PC-3 (cell line): Measurements from ENCODE around the gene GANC. TPM values are rescaled to one million over a fixed set of nuclear protein-coding genes. Genes with fewer than 3 reads are reported as not detected.

Experiments used
- ATAC-seq: fragments of 200-7000 bp; cut with Tn5 transposase; 2 replicates; pipeline ENCODE4 v1.9.1; 2020; ENCODE audit warnings: mild to moderate bottlenecking, moderate library complexity
- BruUV-seq: library from RNA; stranded (reverse); fragments of 400-500 nt; replicated peaks from 2 replicates; lab custom pipeline; 2021; lab: Mats Ljungman, UMichigan
- CTCF ChIA-PET: fragments of 300-600 bp; sonication (Branson Sonifier 250); formaldehyde crosslinking; loops from one replicate; lab custom pipeline; 2022; ENCODE audit warnings: antibody characterized with exemption; lab: Charles Lee
- POLR2A ChIA-PET: fragments of 300-600 bp; sonication (Branson Sonifier 250); formaldehyde crosslinking; loops from one replicate; lab custom pipeline; 2022; ENCODE audit warnings: antibody characterized with exemption; ENCODE audit not compliant: unreplicated experiment; lab: Charles Lee
- DNase-seq: peaks from one replicate; pipeline ENCODE4 v3.0.0-alpha.2; 2015
- H2AFZ ChIP-seq: fragments of 300-600 bp; sonication (generic); 2 replicates; pipeline ENCODE4 v1.6.0; 2016; ENCODE audit warnings: antibody characterized with exemption, low read length
- H3F3A ChIP-seq: fragments of 300-600 bp; sonication (generic); one replicate; pipeline ENCODE4 v1.6.0; 2017; ENCODE audit warnings: antibody characterized with exemption, low read length, control low read depth, mild to moderate bottlenecking; ENCODE audit not compliant: unreplicated experiment
- H3K27ac ChIP-seq: fragments of 300-600 bp; sonication (generic); 2 replicates; pipeline ENCODE4 v1.5.1; 2016; ENCODE audit warnings: mild to moderate bottlenecking, low read length
- H3K27me3 ChIP-seq: fragments of 300-600 bp; sonication (generic); 2 replicates; pipeline ENCODE4 v1.6.1; 2016; ENCODE audit warnings: low read length, mixed read lengths
- H3K36me3 ChIP-seq: fragments of 300-600 bp; sonication (generic); 2 replicates; pipeline ENCODE4 v1.6.1; 2016; ENCODE audit warnings: low read depth, mixed run types, low read length, mixed read lengths
- H3K4me1 ChIP-seq: fragments of 300-600 bp; sonication (generic); 2 replicates; pipeline ENCODE4 v1.5.1; 2016; ENCODE audit warnings: low read length; ENCODE audit not compliant: insufficient read depth
- H3K4me2 ChIP-seq: fragments of 300-600 bp; sonication (generic); 2 replicates; pipeline ENCODE4 v1.6.0; 2016; ENCODE audit warnings: low read length
- H3K4me3 ChIP-seq: fragments of 300-600 bp; sonication (generic); 2 replicates; pipeline ENCODE4 v1.5.1; 2016; ENCODE audit warnings: mild to moderate bottlenecking, low read length, mixed read lengths
- H3K79me2 ChIP-seq: fragments of 300-600 bp; sonication (generic); 2 replicates; pipeline ENCODE4 v1.6.1; 2017; ENCODE audit warnings: low read length, mixed read lengths
- H3K9ac ChIP-seq: fragments of 300-600 bp; sonication (generic); 2 replicates; pipeline ENCODE4 v1.6.0; 2016; ENCODE audit warnings: mild to moderate bottlenecking, low read length
- H3K9me2 ChIP-seq: fragments of 300-600 bp; sonication (generic); replicated peaks from 2 replicates; pipeline ENCODE4 v1.6.1; 2016; ENCODE audit warnings: mixed run types, low read length, mixed read lengths
- H3K9me3 ChIP-seq: fragments of 300-600 bp; sonication (generic); 2 replicates; pipeline ENCODE4 v1.6.1; 2016; ENCODE audit warnings: low read length, mixed read lengths
- H4K20me1 ChIP-seq: fragments of 300-600 bp; sonication (generic); 2 replicates; pipeline ENCODE4 v1.6.1; 2016; ENCODE audit warnings: low read length, mixed read lengths
- CTCF ChIP-seq: fragments of 300-600 bp; sonication (generic); conservative IDR thresholded peaks from 2 replicates; pipeline ENCODE4 v1.5.1; 2017; ENCODE audit warnings: antibody characterized with exemption, low read depth, mild to moderate bottlenecking, low read length
- EZH2 ChIP-seq: fragments of 300-600 bp; sonication (generic); IDR thresholded peaks from one replicate; pipeline ENCODE4 v1.6.1; 2017; ENCODE audit warnings: antibody characterized with exemption, mild to moderate bottlenecking, low read length; ENCODE audit not compliant: unreplicated experiment
- EZH2phosphoT487 ChIP-seq: fragments of 300-600 bp; sonication (generic); IDR thresholded peaks from 2 replicates; pipeline ENCODE4 v1.6.1; 2018; ENCODE audit warnings: mild to moderate bottlenecking, antibody characterized with exemption, low read length, borderline replicate concordance
- intact Hi-C: fragments of 100-400 bp; cut with micrococcal nuclease; formaldehyde crosslinking; loops from 2 replicates; pipeline ENCODE4 v1.9.0; 2023
- total RNA-seq: library from RNA; depleted of rRNA; stranded (reverse); fragments of >200 nt; gene quantifications from 2 replicates; pipeline ENCODE4 v1.2.3, GENCODE V29; 2014

Gene GANC
- total RNA-seq, 1 experiment from 2014 or later: 12.4 TPM

- Histone ChIP-seq H3K9me3 (no peaks in the 10 kb centered on the region), H3K27me3 (no peaks in the 10 kb centered on the region), H2AFZ (no peak overlapping the region), H3K27ac (no peak overlapping the region), H3K79me2 (no peaks in the 10 kb centered on the region), H3K4me3 (no peak overlapping the region), H3K9me2 (no peaks in the 10 kb centered on the region), H3K9ac (no peak overlapping the region), H4K20me1 (no peaks in the 10 kb centered on the region), H3K4me1 (peaks cover 23% of the 10 kb centered on the region), H3K4me2 (no peak overlapping the region), H3K36me3 (no peaks in the 10 kb centered on the region), H3F3A (peaks cover 3% of the 10 kb centered on the region)
- DNase-seq: no peak
- ChIA-PET CTCF (no interaction called here), POLR2A (no interaction called here)
- intact Hi-C loops: no loop called here
- TF ChIP-seq EZH2 (no peak), CTCF (no peak), EZH2phosphoT487 (no peak)
- no TSS peak for BruUV-seq
- no peak for ATAC-seq
Measured at GRCh38 chr15:42349186-42349585, 76.2 kb downstream of the GANC start.

- ATAC-seq: no peak
- POLR2A ChIA-PET: no interaction called here
- Histone ChIP-seq H3K4me2 (no peak overlapping the region), H3K79me2 (no peaks in the 10 kb centered on the region), H3K27ac (no peak overlapping the region), H3K4me3 (no peak overlapping the region), H3K27me3 (no peaks in the 10 kb centered on the region), H3K9me3 (no peaks in the 10 kb centered on the region), H2AFZ (no peak overlapping the region), H3F3A (peaks cover 3% of the 10 kb centered on the region), H3K4me1 (peaks cover 12% of the 10 kb centered on the region), H4K20me1 (no peaks in the 10 kb centered on the region), H3K36me3 (no peaks in the 10 kb centered on the region), H3K9me2 (no peaks in the 10 kb centered on the region), H3K9ac (no peak overlapping the region)
- no TSS peak for BruUV-seq
- DNase-seq: no peak
- intact Hi-C loops: no loop called here
- TF ChIP-seq CTCF (no peak), EZH2 (no peak), EZH2phosphoT487 (no peak)
- CTCF ChIA-PET: no interaction called here
Measured at GRCh38 chr15:42352401-42352800, 79.4 kb downstream of the GANC start.

GRCh38 chr15:42353061-42353460 lies 80.1 kb downstream of the GANC start:
- intact Hi-C loops: no loop called here
- H3K36me3 ChIP-seq: no peaks in the 10 kb centered on the region

More at GRCh38 chr15:42353061-42353460, 80.1 kb downstream of the GANC start:
- no peaks in the 10 kb centered on the region for H3F3A ChIP-seq
- H4K20me1 ChIP-seq: no peaks in the 10 kb centered on the region
- no peak overlapping the region for H3K27ac ChIP-seq
- no peak overlapping the region for H3K9ac ChIP-seq
- peaks cover 6% of the 10 kb centered on the region for H3K4me1 ChIP-seq
- no peaks in the 10 kb centered on the region for H3K27me3 ChIP-seq
- DNase-seq: no peak
- no peak overlapping the region for H3K4me3 ChIP-seq
- ATAC-seq: no peak
- no peak for TF ChIP-seq EZH2phosphoT487
- no peak for TF ChIP-seq EZH2
- TF ChIP-seq CTCF: no peak
- POLR2A ChIA-PET: no interaction called here
- no TSS peak for BruUV-seq
- CTCF ChIA-PET: no interaction called here
- no peaks in the 10 kb centered on the region for H3K9me2 ChIP-seq
- H3K4me2 ChIP-seq: no peak overlapping the region
- H3K9me3 ChIP-seq: no peaks in the 10 kb centered on the region
- no peaks in the 10 kb centered on the region for H3K79me2 ChIP-seq
- no peak overlapping the region for H2AFZ ChIP-seq
